Caco-2 (cell line): ENCODE data around the gene RABGAP1L. TPM values are rescaled to one million over a fixed set of nuclear protein-coding genes. Genes with fewer than 3 reads are reported as not detected.
A peak's percentile ranks its signal among the peaks of the same experiment; 100 is the strongest.
"Not testable (repeated sequence)": the region's sequence is repeated elsewhere in the genome, so short reads cannot be mapped to it uniquely, and the experiment has no call there.

Source experiments
- BruUV-seq: library from RNA; stranded (reverse); fragments of 400-500 nt; replicated peaks from 2 replicates; lab custom pipeline; 2021; lab: Mats Ljungman, UMichigan
- CTCF ChIA-PET: fragments of 300-600 bp; sonication (Branson Sonifier 250); formaldehyde crosslinking; loops from one replicate; lab custom pipeline; 2022; ENCODE audit warnings: antibody characterized with exemption; lab: Charles Lee
- POLR2A ChIA-PET: fragments of 300-600 bp; sonication (Branson Sonifier 250); formaldehyde crosslinking; loops from one replicate; lab custom pipeline; 2022; ENCODE audit warnings: antibody characterized with exemption; lab: Charles Lee
- DNase-seq, 2 experiments: peaks; one replicate each; pipeline versions ENCODE4 v3.0.0 to v3.0.0-alpha.2; 2020 to 2022
- H3K27me3 ChIP-seq: replicated peaks from 2 replicates; pipeline ENCODE4 v1.6.0; 2011; ENCODE audit warnings: low read length; ENCODE audit not compliant: control insufficient read depth, insufficient read depth
- H3K36me3 ChIP-seq: 2 replicates; pipeline ENCODE4 v1.5.1; 2011; ENCODE audit warnings: low read length; ENCODE audit not compliant: control insufficient read depth, insufficient read depth
- H3K4me1 ChIP-seq: fragments of 250-450 bp; sonication (Bioruptor Pico); 2 replicates; pipeline ENCODE4 v1.5.1; 2020; ENCODE audit warnings: mild to moderate bottlenecking
- H3K4me3 ChIP-seq: 2 replicates; pipeline ENCODE4 v1.5.1; 2011; ENCODE audit warnings: low read depth, mild to moderate bottlenecking, control low read depth, low read length
- H3K9me3 ChIP-seq: fragments of 250-450 bp; sonication (Bioruptor Pico); 2 replicates; pipeline ENCODE4 v1.5.1; 2020; ENCODE audit warnings: mild to moderate bottlenecking, moderate library complexity
- H3K27ac Mint-ChIP-seq: one replicate; pipeline ENCODE4 v1.8.0; 2022; ENCODE audit warnings: mixed read lengths; ENCODE audit not compliant: unreplicated experiment
- H3K27me3 Mint-ChIP-seq: one replicate; pipeline ENCODE4 v1.8.0; 2022; ENCODE audit warnings: mixed read lengths; ENCODE audit not compliant: insufficient read depth, unreplicated experiment
- H3K36me3 Mint-ChIP-seq: one replicate; pipeline ENCODE4 v1.8.0; 2022; ENCODE audit warnings: mild to moderate bottlenecking, mixed read lengths; ENCODE audit not compliant: insufficient read depth, unreplicated experiment
- H3K4me1 Mint-ChIP-seq: one replicate; pipeline ENCODE4 v1.8.0; 2022; ENCODE audit warnings: low read depth, mixed read lengths; ENCODE audit not compliant: unreplicated experiment
- H3K4me3 Mint-ChIP-seq: one replicate; pipeline ENCODE4 v1.8.0; 2022; ENCODE audit warnings: mild to moderate bottlenecking, moderate library complexity, mixed read lengths; ENCODE audit not compliant: unreplicated experiment
- H3K9me3 Mint-ChIP-seq: one replicate; pipeline ENCODE4 v1.8.0; 2022; ENCODE audit warnings: mixed read lengths; ENCODE audit not compliant: unreplicated experiment
- intact Hi-C: fragments of 100-400 bp; cut with micrococcal nuclease; formaldehyde crosslinking; loops from one replicate; pipeline ENCODE4 v1.10.0; 2022; ENCODE audit not compliant: unreplicated experiment
- total RNA-seq: library from RNA; stranded (reverse); gene quantifications from 2 replicates; pipeline ENCODE4 v1.2.3, GENCODE V29; 2022
- TF ChIP-seq, protein P1 (sequence below), 2 experiments: fragments of 200-600 bp in 1 of 2; IDR thresholded peaks; 1 replicate in 1 of 2; 2 replicates in 1 of 2; pipeline versions ENCODE4 v1.5.1 to v1.8.0; 2011 to 2022; ENCODE audit warnings: antibody characterized with exemption in 1 of 2, control low read depth in 1 of 2, inconsistent platforms in 1 of 2, low read depth in 1 of 2, low read length in 1 of 2, mild to moderate bottlenecking in 1 of 2, moderate library complexity in 1 of 2; ENCODE audit not compliant: insufficient read depth in 1 of 2, severe bottlenecking in 1 of 2, unreplicated experiment in 1 of 2

The RABGAP1L gene
- total RNA-seq, 1 experiment from 2014 or later: 20.3 TPM

DNA sequence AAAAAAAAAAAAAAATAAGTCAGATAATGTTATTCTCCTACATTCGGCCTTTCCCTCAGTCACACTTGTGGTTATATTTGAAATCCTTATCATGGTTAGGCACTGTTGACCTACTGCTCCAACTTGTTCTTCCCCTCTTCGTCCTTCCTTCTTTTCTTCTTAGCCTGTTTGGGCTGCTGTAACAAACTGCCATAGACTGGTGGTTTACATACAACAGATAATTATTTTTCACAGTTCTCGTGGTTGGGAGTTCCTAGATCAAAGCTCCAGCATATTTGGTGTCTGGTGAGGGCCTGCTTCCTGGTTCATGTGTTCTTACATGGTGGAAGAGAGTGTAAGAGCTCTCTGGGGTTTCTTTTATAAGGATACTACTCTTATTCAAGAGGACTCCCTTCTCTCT, 73.4 kb downstream of the RABGAP1L start:
- H3K27me3 ChIP-seq: no peaks in the 10 kb centered on the region
- H3K9me3 ChIP-seq: no peaks in the 10 kb centered on the region
- ChIA-PET POLR2A (no interaction called here), CTCF (no interaction called here)
- Mint-ChIP-seq H3K9me3 (peaks cover 10% of the 10 kb centered on the region), H3K4me1 (no peaks in the 10 kb centered on the region), H3K4me3 (no peak overlapping the region), H3K27me3 (no peaks in the 10 kb centered on the region), H3K27ac (no peak overlapping the region), H3K36me3 (peaks cover 6% of the 10 kb centered on the region)
- no TSS peak for BruUV-seq
- no peaks in the 10 kb centered on the region for H3K4me1 ChIP-seq
- no peak overlapping the region for H3K4me3 ChIP-seq
- TF ChIP-seq, protein P1, sequence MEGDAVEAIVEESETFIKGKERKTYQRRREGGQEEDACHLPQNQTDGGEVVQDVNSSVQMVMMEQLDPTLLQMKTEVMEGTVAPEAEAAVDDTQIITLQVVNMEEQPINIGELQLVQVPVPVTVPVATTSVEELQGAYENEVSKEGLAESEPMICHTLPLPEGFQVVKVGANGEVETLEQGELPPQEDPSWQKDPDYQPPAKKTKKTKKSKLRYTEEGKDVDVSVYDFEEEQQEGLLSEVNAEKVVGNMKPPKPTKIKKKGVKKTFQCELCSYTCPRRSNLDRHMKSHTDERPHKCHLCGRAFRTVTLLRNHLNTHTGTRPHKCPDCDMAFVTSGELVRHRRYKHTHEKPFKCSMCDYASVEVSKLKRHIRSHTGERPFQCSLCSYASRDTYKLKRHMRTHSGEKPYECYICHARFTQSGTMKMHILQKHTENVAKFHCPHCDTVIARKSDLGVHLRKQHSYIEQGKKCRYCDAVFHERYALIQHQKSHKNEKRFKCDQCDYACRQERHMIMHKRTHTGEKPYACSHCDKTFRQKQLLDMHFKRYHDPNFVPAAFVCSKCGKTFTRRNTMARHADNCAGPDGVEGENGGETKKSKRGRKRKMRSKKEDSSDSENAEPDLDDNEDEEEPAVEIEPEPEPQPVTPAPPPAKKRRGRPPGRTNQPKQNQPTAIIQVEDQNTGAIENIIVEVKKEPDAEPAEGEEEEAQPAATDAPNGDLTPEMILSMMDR (IDR thresholded peaks at IDR 0.05; ENCODE audit: insufficient read depth in 1 of 2, low read depth in 1 of 2, low read length in 1 of 2, severe bottlenecking in 1 of 2, unreplicated experiment in 1 of 2): no peak
- intact Hi-C loops: loop anchor here (10.0 kb wide), 1 partner anchor 758 kb away; the partner anchor contains the start of gene PRDX6
- H3K36me3 ChIP-seq: no peaks in the 10 kb centered on the region; the same call in 1 of the 2 replicates
- DNase-seq: no peak

DNA sequence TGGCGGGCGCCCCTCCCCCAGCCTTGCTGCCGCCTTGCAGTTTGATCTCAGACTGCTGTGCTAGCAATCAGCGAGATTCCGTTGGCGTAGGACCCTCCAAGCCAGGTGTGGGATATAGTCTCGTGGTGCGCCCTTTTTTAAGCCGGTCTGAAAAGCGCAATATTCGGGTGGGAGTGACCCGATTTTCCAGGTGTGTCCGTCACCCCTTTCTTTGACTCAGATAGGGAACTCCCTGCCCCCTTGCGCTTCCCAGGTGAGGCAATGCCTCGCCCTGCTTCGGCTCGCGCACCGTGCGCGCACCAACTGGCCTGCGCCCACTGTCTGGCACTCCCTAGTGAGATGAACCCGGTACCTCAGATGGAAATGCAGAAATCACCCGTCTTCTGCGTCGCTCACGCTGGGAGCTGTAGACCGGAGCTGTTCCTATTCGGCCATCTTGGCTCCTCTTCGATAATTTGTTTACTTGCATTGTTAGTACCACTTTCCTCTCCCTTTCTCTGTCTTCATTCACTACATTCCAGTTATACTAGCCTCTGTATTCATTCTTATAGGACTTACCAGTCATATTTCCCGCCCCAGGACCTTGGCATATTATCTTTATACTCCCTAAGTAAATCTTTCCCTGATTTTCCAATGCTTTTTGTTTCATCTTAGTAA, 79.7 kb downstream of the RABGAP1L start:
- H3K27ac Mint-ChIP-seq: peak overlapping the region; percentile 94
- POLR2A ChIA-PET, H3K4me1 ChIP-seq, H3K27me3 Mint-ChIP-seq, CTCF ChIA-PET, H3K4me1 Mint-ChIP-seq, H3K9me3 Mint-ChIP-seq, H3K9me3 ChIP-seq, H3K36me3 ChIP-seq, H3K27me3 ChIP-seq: not testable (repeated sequence)
- peak overlapping the region; percentile 83 for H3K4me3 Mint-ChIP-seq
- peak; percentile 80 to 84 for DNase-seq
- peak overlapping the region; percentile 41 for H3K4me3 ChIP-seq
- TSS peak; percentile 62 for BruUV-seq
- intact Hi-C loops: loop anchor here (5.0 to 10.0 kb wide), 2 partner anchors 82 to 764 kb away; partner anchors contain the start of genes PRDX6 and RABGAP1L
- H3K36me3 Mint-ChIP-seq: peaks cover 12% of the 10 kb centered on the region

DNA sequence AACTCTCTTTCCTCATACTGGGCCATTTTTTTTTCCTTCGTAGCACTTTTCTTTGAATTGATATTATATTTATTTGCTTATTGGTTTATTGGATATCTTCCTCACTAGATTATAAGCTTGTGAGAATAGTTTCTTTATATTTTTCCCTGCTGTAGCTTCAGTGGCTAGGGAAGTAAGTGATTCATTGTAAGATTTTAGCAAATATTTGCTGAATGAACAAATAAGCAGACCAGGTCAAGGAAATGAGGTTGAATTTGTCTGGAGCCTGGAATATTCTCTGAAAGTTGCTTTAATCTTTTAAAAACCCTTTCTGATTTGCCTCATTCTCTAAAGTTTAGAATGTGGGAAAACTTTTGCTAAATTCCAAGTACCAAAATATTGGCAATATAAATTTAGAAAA, 80.2 kb downstream of the RABGAP1L start:
- Histone ChIP-seq H3K36me3 (no peaks in the 10 kb centered on the region), H3K4me1 (peaks cover 8% of the 10 kb centered on the region; the same call in 1 of the 2 replicates), H3K4me3 (peak overlapping the region; percentile 41), H3K27me3 (no peaks in the 10 kb centered on the region), H3K9me3 (no peaks in the 10 kb centered on the region)
- intact Hi-C loops: loop anchor here (5.0 to 10.0 kb wide), 2 partner anchors 82 to 765 kb away; partner anchors contain the start of genes PRDX6 and RABGAP1L
- Mint-ChIP-seq H3K4me1 (peaks cover 6% of the 10 kb centered on the region), H3K27me3 (no peaks in the 10 kb centered on the region), H3K9me3 (no peaks in the 10 kb centered on the region), H3K27ac (peak overlapping the region; percentile 94), H3K4me3 (peak overlapping the region; percentile 83), H3K36me3 (peaks cover 12% of the 10 kb centered on the region)
- ChIA-PET POLR2A (no interaction called here), CTCF (no interaction called here)
- TF ChIP-seq, protein P1 (IDR thresholded peaks at IDR 0.05; ENCODE audit: insufficient read depth in 1 of 2, low read depth in 1 of 2, low read length in 1 of 2, severe bottlenecking in 1 of 2, unreplicated experiment in 1 of 2): no peak
- BruUV-seq: no TSS peak
- DNase-seq: no peak
